A549 (cell line): ENCODE data around the gene PSMC5.

Source experiments
- CEBPB ChIP-seq, 2 experiments: fragments of >200 bp in 1 of 2; sonication (Bioruptor Twin) in 1 of 2; formaldehyde crosslinking in 1 of 2; IDR thresholded peaks; 2 replicates each; pipeline ENCODE4 v1.6.1; 2012 to 2016
- CHD2 ChIP-seq: fragments of 150-350 bp; IDR thresholded peaks from 2 replicates; pipeline ENCODE4 v1.6.1; 2014; ENCODE audit warnings: low read length; ENCODE audit not compliant: partially characterized antibody
- EHMT2 ChIP-seq: fragments of 200-600 bp; sonication (generic); IDR thresholded peaks from 2 replicates; pipeline ENCODE4 v1.6.1; 2016; ENCODE audit warnings: antibody characterized with exemption, low read depth, mild to moderate bottlenecking, moderate library complexity
- JUNB ChIP-seq: fragments of >200 bp; sonication (Bioruptor Twin); formaldehyde crosslinking; IDR thresholded peaks from 2 replicates; pipeline ENCODE4 v1.6.1; 2016
- MAFK ChIP-seq: fragments of 450-650 bp; IDR thresholded peaks from 2 replicates; pipeline ENCODE4 v1.6.1; 2014; ENCODE audit not compliant: partially characterized antibody
- NR3C1 ChIP-seq: fragments of >200 bp; sonication (Bioruptor Twin); formaldehyde crosslinking; IDR thresholded peaks from 3 replicates; pipeline ENCODE4 v1.6.1; 2017
- POLR2A ChIP-seq: IDR thresholded peaks from 2 replicates; pipeline ENCODE4 v1.6.1; 2012; ENCODE audit warnings: mild to moderate bottlenecking, low read length
- POLR2AphosphoS2 ChIP-seq: conservative IDR thresholded peaks from 2 replicates; pipeline ENCODE4 v1.6.1; 2012; ENCODE audit warnings: low read length, improper control_type of control experiment, inconsistent platforms
- RNF2 ChIP-seq: fragments of 200-600 bp; sonication (generic); IDR thresholded peaks from 2 replicates; pipeline ENCODE4 v1.6.1; 2016; ENCODE audit warnings: low read depth, mild to moderate bottlenecking, antibody characterized with exemption, moderate library complexity, borderline replicate concordance
- TF ChIP-seq, protein P1 (sequence below): IDR thresholded peaks from 2 replicates; pipeline ENCODE4 v1.6.1; 2012; ENCODE audit warnings: low read depth, borderline replicate concordance

DNA sequence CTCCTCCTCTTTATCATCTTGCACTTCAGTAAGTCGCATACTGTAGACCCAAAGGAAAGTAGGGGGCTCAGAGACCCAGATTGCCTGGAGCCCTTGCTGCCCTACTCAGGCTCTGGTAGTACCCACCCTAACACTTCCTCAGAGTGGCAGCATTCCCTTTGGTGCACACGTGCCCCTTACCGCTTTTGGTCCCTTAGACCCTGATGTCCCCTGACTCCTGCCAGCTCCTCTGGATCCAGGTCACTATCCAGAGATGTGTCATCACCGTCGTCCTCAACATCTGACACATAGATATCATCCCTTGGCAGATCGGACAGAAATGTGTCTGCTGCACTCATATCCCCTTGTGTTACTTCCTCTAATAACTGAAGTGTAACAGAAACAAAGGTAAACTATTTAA, 5.4 kb upstream of the PSMC5 start:
- TF ChIP-seq POLR2AphosphoS2 (no peak), CEBPB (IDR thresholded peaks at IDR 0.05) (no peak), JUNB (no peak), POLR2A (no peak), MAFK (no peak), NR3C1 (no peak), CHD2 (no peak), EHMT2 (no peak), RNF2 (no peak)
- TF ChIP-seq, protein P1, sequence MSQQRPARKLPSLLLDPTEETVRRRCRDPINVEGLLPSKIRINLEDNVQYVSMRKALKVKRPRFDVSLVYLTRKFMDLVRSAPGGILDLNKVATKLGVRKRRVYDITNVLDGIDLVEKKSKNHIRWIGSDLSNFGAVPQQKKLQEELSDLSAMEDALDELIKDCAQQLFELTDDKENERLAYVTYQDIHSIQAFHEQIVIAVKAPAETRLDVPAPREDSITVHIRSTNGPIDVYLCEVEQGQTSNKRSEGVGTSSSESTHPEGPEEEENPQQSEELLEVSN: no peak
